Measurements from ENCODE around the gene B3GNT3.

B3GNT3 gene

DNA sequence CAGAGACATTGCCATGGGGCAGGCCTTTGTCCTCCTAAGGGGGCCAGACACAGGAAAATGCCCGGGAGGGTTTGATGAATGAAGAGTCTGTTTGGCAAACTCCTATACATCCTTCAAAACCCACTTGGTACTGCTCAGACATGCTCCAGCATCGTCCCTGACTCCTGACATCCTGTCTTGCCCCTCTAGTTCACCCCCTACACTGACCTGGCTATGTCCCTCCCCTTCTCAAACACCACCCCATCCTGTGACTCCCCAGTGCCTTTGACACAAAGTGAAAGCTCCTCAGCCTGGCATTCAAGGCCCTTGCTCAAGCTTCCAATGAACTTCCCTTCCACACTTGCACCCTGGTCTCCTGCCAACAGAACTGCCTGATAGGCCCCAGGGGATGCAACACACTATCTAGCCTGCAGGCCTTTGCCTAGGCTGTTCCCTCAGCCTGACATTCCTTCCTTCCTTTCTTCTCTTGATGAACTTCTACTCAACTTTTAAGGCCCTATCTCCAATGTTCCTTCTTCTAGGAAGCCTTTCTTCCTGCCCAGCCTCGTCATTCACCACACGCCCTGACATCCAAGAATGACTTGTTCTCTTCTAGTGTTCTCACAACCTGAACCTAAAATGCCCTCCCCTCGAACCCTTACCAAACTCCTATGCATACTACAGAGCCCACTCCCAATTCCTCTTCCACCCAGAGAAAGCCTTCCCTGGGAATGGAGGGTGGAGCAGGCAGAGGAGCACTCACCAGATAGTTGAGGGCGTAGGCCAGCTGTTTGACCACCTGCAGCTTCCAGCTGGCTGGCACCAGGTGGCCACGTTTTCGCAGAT, 40.5 kb downstream of the B3GNT3 start:
- no peak for DNase-seq

DNA sequence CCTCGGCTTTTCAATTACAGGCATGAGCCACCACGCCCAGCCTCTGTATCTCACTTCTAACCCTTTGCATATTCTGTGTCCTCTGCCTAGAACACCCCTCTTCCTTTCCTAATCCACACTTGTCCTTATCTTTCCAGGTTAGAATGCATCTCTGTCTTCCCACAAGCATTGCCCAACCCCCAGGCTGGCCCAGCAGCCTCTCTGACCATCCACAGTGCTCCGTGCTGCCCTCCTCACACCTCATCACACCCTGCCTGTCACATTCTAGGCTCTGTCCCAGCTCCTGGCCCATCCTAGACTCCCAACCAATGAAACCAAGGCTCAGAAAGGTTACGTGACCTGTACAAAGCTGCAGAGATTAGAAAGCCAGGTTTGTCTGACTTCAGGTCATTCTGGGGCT, 41.6 kb downstream of the B3GNT3 start:
- no peak for DNase-seq

- no peak for DNase-seq
Observed at GRCh38 chr19:17837972-17838371, 43.0 kb downstream of the B3GNT3 start.

DNA sequence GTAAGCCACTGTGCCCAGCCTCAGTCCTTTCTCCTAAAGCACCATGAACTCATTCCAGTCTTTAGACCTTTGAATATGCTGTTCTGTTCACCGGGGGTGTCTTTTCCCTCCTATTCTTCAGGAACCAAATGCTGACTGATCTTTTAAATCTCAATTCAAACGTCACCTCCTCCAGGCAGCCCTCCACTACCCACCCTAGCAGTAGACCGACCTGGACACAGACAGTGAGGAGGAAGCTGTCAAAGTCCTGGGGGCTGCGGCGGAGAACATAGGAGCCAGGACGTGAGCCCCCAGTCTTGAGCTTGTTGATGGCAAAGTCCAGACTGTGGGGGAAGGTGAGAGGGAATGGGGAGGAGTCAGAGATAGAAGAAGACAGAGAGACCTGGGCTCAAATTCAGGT, 45.1 kb downstream of the B3GNT3 start:
- DNase-seq, result no peak

- no peak for DNase-seq
Observed at GRCh38 chr19:17841371-17841809, 46.5 kb downstream of the B3GNT3 start.

GRCh38 chr19:17841810-17842662, 47.1 kb downstream of the B3GNT3 start:
- DNase-seq, result peak; percentile 85

DNA sequence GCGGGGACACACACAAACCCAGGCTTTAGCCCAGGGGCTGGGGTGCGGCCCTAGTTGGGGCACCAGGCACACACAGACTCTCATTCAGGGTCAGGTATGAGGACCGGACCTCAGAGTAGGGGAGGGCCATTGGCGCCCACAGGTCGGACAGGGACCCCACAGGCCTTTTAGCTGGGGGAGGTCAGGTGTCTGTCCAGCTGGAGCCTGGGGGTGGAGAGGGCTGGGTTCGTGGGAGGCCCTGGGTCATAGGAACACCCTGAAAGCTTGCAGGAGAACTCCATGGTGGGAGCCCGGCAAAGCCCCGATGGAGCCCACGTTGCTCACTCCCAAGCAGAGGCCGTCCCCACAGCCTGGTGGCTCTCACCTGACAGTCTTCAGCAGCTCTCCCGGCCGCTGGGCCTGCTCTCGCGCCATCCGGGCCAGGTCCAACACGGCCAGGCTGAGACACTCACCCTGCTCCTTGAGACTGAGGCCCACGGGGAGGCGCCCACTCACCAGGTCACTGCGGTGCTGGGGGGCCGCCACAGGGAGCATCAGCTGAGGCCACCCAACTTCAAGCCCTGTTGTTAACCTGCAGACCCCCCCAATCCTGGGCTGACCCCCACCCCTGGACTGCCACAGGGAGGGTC, 47.8 kb downstream of the B3GNT3 start:
- no peak for DNase-seq

DNA sequence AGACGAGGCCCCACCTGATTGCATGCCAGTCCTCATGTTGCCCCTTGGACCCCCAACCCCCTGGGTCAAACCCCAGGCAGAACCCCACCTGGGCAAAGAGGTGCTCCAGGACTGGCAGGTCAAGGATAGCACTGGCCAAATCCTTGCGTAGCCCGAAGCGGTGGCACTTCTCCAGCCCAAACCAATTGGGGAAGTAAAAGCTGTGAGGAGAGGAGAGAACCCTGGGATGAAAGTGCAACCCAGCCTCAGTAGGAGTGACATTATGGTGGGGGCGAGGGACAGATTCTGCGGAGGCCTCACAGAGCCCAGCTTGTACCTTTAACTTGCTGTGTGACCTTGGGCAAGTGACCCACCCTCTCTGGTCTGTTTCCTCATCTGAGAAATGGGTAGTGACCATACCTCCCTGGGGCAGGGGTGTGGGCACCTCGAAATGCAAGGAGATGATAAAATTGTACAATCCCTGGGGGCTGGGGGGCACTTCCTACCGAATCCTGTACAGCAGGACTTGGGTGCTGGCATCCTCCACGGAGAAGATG, 48.4 kb downstream of the B3GNT3 start:
- DNase-seq, result no peak

DNA sequence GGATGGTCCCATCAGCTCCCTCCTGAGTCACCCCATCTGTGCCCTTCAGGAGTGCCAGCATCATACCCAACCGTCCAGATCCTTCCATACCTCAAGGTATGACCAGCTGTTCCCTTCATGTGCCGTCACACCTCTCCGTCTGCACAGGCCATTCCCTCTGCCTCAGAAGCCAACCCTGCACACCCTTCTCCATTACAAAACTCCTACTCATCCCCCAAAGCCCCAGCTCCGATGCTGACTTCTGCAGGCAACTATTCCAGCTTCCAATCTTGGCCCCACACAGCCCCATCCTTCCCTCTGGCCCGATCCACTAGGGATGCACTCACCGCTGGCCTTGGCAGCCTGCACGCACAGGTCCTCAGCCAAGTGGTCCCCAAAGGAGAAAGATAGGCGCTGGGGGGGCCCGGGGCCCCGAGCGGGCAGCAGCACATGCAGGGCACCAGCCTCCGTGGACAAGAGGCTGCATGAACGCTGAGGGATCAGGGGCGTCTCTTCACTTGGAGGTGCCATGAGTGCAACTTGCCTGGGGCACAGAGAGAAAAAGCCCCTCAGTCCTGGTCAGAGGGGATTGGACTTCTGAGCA, 49.1 kb downstream of the B3GNT3 start:
- DNase-seq, result no peak

GRCh38 chr19:17846146-17846545, 51.2 kb downstream of the B3GNT3 start:
- no peak for DNase-seq

DNA sequence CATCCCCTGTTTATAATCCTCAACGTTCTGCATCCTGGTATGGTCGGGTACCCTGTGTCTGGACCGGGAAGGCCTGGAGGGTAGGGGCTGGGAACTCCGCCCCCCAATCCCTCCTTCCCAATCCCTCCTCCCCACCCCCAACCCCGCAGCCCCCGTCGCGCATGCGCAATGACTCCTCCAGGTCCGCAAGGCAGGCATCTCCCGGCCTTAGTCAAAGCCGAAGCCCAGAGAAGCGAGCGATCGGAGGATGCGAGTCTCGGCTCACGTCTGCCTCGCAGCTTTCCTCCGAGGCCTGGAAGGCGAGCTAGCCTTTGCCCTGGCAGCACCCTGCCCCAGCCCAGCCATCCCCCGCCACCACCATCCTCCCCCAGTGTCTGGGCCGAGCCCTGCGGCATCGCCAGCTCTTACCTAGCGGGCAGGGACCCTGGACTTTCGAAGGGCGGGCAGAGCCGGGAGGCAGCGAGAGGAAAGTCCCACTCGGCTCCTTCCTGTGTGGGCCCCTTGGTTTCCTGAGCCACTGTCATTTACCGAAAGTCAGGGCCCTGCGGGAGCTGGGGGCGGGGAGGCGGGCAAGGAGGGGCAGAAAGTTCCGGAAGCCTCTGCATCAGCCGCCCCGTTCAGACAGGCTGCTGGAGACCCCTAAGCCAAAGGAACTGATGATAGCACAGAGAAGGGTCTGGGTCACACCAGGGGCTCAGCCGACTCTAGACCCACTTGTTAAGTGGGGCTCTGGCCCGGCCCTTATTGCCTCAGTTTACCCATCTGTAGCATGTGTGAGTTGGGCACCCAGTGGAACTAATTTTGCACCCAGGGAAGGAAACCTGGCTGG, 52.8 kb downstream of the B3GNT3 start, which contains the start of gene JAK3:
JAK3 (minus strand) TSS at position 445 of the 829 bp plus-strand sequence. CDS start 3,565 bp downstream, outside the sequence.
- peak; percentile 82 for DNase-seq

DNA sequence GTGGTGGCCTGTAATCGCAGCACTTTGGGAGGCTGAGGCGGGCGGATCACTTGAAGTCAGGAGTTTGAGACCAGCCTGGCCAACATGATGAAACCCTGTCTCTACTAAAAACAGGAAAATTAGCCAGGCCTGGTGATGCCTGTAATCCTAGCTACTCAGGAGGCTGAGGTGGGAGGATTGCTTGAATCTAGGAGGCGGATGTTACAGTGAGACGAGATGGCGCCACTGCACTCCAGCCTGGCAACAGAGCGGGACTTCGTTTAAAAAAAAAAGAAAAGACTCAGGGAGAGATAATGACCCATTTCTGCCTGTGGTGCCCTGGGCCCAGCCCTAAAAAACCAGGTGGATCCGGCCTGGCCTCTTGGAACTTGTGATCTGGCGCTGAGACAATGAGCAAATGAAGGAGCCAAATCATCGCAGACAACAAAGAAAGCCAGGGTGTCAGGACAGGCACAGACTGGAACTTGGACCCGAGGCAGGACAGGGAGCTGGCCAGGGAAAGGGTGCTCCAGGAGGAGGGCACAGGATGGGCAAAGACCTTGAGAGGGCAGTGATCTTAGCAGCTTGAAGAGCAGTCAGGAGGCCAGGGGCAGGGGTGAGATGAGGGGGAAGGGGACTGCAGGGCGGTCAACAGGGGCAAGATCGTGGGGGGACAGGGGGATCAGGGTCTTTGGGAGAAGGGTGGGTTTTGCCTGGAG, 53.8 kb downstream of the B3GNT3 start:
- DNase-seq, result no peak

- no peak for DNase-seq
Observed at GRCh38 chr19:17854061-17854460, 59.1 kb downstream of the B3GNT3 start.

DNA sequence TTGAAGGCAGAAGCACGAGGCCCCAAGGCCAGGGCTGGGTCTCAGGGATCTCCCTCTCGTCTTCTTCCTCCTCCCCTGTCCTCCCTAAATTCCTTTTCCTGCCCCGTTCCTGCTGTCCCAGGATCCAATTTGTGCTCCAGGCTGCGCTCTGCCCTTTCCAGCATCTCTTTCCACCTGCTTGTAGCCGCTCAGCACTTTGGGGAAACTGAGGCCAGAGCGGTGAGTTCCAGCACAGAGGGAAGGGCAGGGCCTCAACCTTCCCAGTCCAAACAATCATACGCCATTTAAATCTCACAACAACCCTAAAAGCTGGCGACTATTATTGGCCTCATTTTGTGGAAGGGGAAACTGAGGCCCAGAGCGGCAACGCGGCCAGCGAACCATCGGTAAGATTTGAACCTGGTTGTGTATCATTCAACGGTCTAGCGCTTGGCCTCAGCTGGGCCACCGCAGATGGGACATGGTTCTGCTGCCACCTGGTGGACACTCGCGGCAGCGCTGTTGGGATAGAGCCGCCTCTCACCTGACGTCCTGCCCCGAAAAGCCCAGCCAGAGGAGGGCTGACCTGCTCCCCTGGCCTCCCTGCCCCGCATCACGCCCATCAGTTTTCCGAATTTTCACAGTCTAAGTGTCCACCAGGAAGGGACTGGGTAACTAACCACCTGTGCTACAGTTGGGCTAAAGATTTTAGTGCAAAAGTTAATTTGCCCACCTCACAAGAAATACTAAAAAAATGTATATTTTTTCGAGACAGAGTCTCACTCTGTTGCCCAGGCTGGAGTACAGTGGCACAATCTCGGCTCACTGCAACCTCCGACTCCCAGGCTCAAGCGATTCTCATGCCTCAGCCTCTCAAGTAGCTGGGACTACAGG, 60.6 kb downstream of the B3GNT3 start:
- DNase-seq, result peak; percentile 55

- peak; percentile 100 for DNase-seq
Observed at GRCh38 chr19:17859533-17860330, 64.8 kb downstream of the B3GNT3 start, which contains the start of gene RPL18A. Gene RPL18A, plus strand, starts transcription at chr19:17859910. Its CDS starts 47 bp downstream, at chr19:17859957.

DNA sequence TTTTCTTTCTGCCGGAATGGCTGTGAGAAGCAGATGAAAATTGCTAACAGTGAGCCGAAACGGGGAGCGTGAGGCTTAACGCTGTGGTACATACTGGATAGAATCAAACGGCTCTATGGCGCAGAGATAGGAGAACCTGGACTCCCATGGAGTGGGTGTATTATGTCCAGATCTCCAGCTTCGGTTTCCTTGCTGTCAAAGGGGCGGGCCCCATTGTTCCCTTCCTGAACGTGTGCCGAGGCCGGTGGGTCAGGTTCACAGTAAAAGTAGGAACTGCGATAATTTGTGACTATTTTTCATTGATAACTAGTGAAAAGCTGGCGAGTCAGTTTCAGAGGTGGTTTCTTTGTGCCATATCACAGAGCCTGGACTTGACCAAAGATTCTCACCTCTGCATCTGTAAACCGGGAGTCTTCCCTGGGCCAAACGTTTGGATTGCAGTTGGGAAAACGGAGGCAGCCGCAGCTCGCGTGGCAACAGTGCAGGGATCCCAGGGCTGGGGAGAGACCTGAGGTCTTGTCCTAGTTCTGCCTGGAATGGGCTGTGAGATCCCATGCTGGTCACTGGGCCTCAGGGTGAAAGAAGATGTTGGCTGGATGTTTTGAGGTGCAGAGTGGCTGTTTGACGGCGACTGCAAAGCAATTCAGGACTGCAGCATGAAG, 65.5 kb downstream of the B3GNT3 start:
- no peak for DNase-seq

DNA sequence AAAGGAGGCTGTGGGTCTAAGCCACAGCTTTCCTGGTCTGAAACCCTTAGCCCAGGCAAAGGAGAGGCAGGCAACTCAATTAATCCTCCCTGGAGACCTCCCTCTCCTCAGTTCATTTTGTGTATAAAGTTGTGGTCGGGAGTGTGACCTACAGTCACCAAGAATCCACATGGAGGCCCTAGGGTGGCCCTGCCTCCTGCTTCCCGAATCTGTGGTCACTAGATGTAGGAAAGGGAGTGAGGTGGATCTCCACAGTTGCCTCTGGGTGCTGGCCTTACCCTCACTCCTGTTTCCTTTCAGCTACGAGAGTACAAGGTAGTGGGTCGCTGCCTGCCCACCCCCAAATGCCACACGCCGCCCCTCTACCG, 66.0 kb downstream of the B3GNT3 start:
- DNase-seq, result no peak
